ENCODE data around the gene AKAP6. TPM values are rescaled to one million over a fixed set of nuclear protein-coding genes. Genes with fewer than 3 reads are reported as not detected.
"Not testable (repeated sequence)": the region's sequence is repeated elsewhere in the genome, so short reads cannot be mapped to it uniquely, and the experiment has no call there.

AKAP6 gene
- total RNA-seq, 8 experiments from 2014 or later, result 0.76 to 92.9 (median 54.0) TPM

DNA sequence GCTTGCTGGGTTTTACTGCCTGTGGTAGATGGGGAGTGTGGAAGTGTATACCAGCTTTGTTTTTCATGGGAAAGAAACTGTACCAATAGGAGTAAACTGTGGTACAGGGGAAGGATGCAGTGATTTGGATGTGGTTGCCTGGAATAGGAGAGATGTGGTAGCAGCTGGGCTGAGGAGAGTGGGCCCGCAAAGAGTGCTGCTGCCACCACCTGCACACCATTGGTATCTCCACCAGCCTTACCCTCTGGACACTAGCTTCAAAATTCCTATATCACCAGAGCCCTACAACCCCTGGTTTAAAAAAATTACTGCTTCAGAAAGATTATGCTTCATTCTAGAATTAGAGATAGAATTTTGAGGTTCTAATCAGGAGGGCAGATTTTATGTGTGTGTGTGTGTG, 53.6 kb downstream of the AKAP6 start:
- in situ Hi-C loops (cut with MboI; ENCODE audit: low pct_unique_long_range_greater_than_20kb in 2 of 9, low sequenced_read_pairs in 9 of 9, unreplicated experiment in 9 of 9), result no loop called here
- peaks cover 0 to 14% of the 10 kb centered on the region in 2 donors for H3K4me1 ChIP-seq (replicated peaks in 1 of 2)
- 44 to 80% methylated on average over 1 of the region's 1 CpG; no CpG with 5 or more reads in 8 of the 10 experiments for WGBS, 10 experiments
- no peak overlapping the region for H3K27ac ChIP-seq
- peak; percentile 85 to 94 (median 87) for ATAC-seq (replicated peaks in 6 of 8)
- no peak overlapping the region for H3K4me3 ChIP-seq

- Histone ChIP-seq H3K4me3 (no peak overlapping the region), H3K27ac (peak overlapping the region in 1 of 2 donors; percentile 40), H3K4me1 (replicated peaks in 1 of 2) (peaks cover 0 to 14% of the 10 kb centered on the region in 2 donors)
- 33 to 100% (median 90%) methylated on average over 1 to 3 of the region's 3 CpGs for WGBS, 10 experiments
- ATAC-seq (replicated peaks in 6 of 8), result peak in 7 of 8 experiments; percentile 27 to 85 (median 55)
- in situ Hi-C loops (cut with MboI; ENCODE audit: low pct_unique_long_range_greater_than_20kb in 2 of 9, low sequenced_read_pairs in 9 of 9, unreplicated experiment in 9 of 9), result no loop called here
These were observed 54.4 kb downstream of the AKAP6 start for GRCh38 chr14:32383364-32384009.

GRCh38 chr14:32384464-32384863, 55.4 kb downstream of the AKAP6 start:
- no peak for ATAC-seq (replicated peaks in 6 of 8)
- 67 to 100% (median 88%) methylated on average over 1 to 2 of the region's 2 CpGs; no CpG with 5 or more reads in 5 of the 10 experiments for WGBS, 10 experiments
- no peak overlapping the region for H3K27ac ChIP-seq
- in situ Hi-C loops (cut with MboI; ENCODE audit: low pct_unique_long_range_greater_than_20kb in 2 of 9, low sequenced_read_pairs in 9 of 9, unreplicated experiment in 9 of 9), result no loop called here
- H3K4me1 ChIP-seq (replicated peaks in 1 of 2), result peaks cover 0 to 14% of the 10 kb centered on the region in 2 donors
- no peak overlapping the region for H3K4me3 ChIP-seq

- peaks cover 0 to 14% of the 10 kb centered on the region in 2 donors for H3K4me1 ChIP-seq (replicated peaks in 1 of 2)
- H3K4me3 ChIP-seq; ATAC-seq (replicated peaks in 6 of 8); H3K27ac ChIP-seq; in situ Hi-C loops (cut with MboI; ENCODE audit: low pct_unique_long_range_greater_than_20kb in 2 of 9, low sequenced_read_pairs in 9 of 9, unreplicated experiment in 9 of 9): not testable (repeated sequence)
- 60 to 92% (median 67%) methylated on average over 2 of the region's 2 CpGs; no CpG with 5 or more reads in 3 of the 10 experiments for WGBS, 10 experiments
These were observed 58.2 kb downstream of the AKAP6 start for GRCh38 chr14:32387295-32387694.

GRCh38 chr14:32393119-32393518, 64.0 kb downstream of the AKAP6 start:
- Histone ChIP-seq H3K4me3 (no peak overlapping the region), H3K27ac (no peak overlapping the region), H3K4me1 (replicated peaks in 1 of 2) (peaks cover 2 to 4% of the 10 kb centered on the region in 2 donors)
- WGBS, 10 experiments, result 40 to 100% (median 90%) methylated on average over 1 of the region's 1 CpG; no CpG with 5 or more reads in 2 of the 10 experiments
- ATAC-seq (replicated peaks in 6 of 8), result no peak
- in situ Hi-C loops (cut with MboI; ENCODE audit: low pct_unique_long_range_greater_than_20kb in 2 of 9, low sequenced_read_pairs in 9 of 9, unreplicated experiment in 9 of 9), result no loop called here

GRCh38 chr14:32394038-32394437, 64.9 kb downstream of the AKAP6 start:
- 0 to 89% (median 67%) methylated on average over 1 of the region's 1 CpG; no CpG with 5 or more reads in 3 of the 10 experiments for WGBS, 10 experiments
- no peak for ATAC-seq (replicated peaks in 6 of 8)
- Histone ChIP-seq H3K27ac (no peak overlapping the region), H3K4me3 (no peak overlapping the region), H3K4me1 (replicated peaks in 1 of 2) (peaks cover 6% of the 10 kb centered on the region in 2 donors)
- in situ Hi-C loops (cut with MboI; ENCODE audit: low pct_unique_long_range_greater_than_20kb in 2 of 9, low sequenced_read_pairs in 9 of 9, unreplicated experiment in 9 of 9), result no loop called here

- H3K4me1 ChIP-seq (replicated peaks in 1 of 2), result peaks cover 6% of the 10 kb centered on the region in 2 donors
- ATAC-seq (replicated peaks in 6 of 8), result no peak
- in situ Hi-C loops (cut with MboI; ENCODE audit: low pct_unique_long_range_greater_than_20kb in 2 of 9, low sequenced_read_pairs in 9 of 9, unreplicated experiment in 9 of 9), result no loop called here
These were observed 67.8 kb downstream of the AKAP6 start for GRCh38 chr14:32396885-32397284.

DNA sequence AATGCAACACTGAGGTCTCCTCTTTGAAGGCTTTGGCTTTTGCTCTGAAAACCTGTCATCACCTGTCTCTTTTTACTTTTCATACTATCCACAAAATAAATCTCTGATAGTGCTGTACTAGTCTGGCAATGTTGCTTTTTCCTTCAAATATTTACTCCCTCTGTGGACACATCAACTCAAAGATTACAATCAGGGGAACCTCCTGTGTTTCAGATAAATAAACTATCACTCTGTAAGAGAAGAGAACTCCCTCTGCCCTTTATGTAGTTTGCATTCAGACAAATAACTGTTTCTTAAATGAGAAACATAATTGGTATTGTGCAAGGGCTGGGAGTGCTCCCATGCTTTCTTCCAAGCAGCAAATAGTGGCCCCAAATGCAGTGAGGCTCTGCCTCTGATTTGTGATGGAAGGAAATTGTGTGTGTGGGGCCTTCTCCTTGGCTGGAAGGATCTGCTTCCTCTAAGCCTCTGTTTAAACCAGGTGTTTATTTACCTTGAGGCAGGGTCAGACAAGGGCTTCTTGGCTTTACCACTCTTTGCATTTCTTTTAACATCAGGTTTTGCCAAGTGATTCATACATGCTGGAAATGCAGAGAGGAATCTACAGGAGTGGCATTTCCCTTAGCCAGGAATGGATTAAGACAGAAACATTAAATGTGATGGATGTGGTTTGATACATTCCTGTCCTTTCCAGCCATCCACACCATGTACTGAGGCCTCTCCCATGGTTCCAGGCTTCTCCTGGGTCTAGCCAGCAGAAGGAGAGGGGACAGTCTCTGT, 69.0 kb downstream of the AKAP6 start:
- peak; percentile 40 to 96 (median 76) for ATAC-seq (replicated peaks in 6 of 8)
- in situ Hi-C loops (cut with MboI; ENCODE audit: low pct_unique_long_range_greater_than_20kb in 2 of 9, low sequenced_read_pairs in 9 of 9, unreplicated experiment in 9 of 9), result no loop called here
- H3K27ac ChIP-seq, result no peak overlapping the region
- no peak overlapping the region for H3K4me3 ChIP-seq
- H3K4me1 ChIP-seq (replicated peaks in 1 of 2), result peaks cover 6% of the 10 kb centered on the region in 2 donors

More at GRCh38 chr14:32396885-32397284, 67.8 kb downstream of the AKAP6 start:
- Histone ChIP-seq H3K4me3 (no peak overlapping the region), H3K27ac (no peak overlapping the region)

GRCh38 chr14:32399920-32400319, 70.8 kb downstream of the AKAP6 start:
- H3K27ac ChIP-seq, result no peak overlapping the region
- WGBS, 10 experiments, result 50 to 100% (median 86%) methylated on average over 1 of the region's 1 CpG; no CpG with 5 or more reads in 2 of the 10 experiments
- no peak for ATAC-seq (replicated peaks in 6 of 8)
- in situ Hi-C loops (cut with MboI; ENCODE audit: low pct_unique_long_range_greater_than_20kb in 2 of 9, low sequenced_read_pairs in 9 of 9, unreplicated experiment in 9 of 9), result no loop called here
- peaks cover 6 to 7% of the 10 kb centered on the region in 2 donors for H3K4me1 ChIP-seq (replicated peaks in 1 of 2)
- H3K4me3 ChIP-seq, result no peak overlapping the region

GRCh38 chr14:32400480-32400879, 71.4 kb downstream of the AKAP6 start:
- no peak for ATAC-seq (replicated peaks in 6 of 8)
- 80 to 100% (median 100%) methylated on average over 1 of the region's 1 CpG; no CpG with 5 or more reads in 4 of the 10 experiments for WGBS, 10 experiments
- in situ Hi-C loops (cut with MboI; ENCODE audit: low pct_unique_long_range_greater_than_20kb in 2 of 9, low sequenced_read_pairs in 9 of 9, unreplicated experiment in 9 of 9), result no loop called here
- Histone ChIP-seq H3K27ac (no peak overlapping the region), H3K4me3 (no peak overlapping the region), H3K4me1 (replicated peaks in 1 of 2) (peaks cover 6 to 9% of the 10 kb centered on the region in 2 donors)

DNA sequence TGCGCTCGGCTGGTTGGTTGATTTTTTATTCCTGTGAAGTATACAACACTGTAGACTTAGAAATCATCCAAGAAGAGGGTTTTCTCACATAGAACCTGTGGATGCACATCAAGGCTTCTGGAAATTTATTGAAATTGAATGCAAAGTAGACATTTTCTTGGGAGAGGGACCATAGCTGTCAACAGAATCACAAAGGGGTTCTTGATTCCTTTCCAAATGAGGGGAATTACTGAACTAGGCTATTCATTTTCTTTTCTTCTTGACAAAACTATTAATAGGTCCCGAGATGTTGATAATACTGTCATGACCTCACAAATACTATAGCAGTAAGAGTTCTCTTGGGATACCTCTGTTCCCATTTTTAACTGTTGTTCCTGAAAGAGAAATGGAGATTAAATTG, 73.9 kb downstream of the AKAP6 start:
- ATAC-seq (replicated peaks in 6 of 8), result no peak
- 83 to 100% (median 92%) methylated on average over 1 to 3 of the region's 3 CpGs; no CpG with 5 or more reads in 4 of the 10 experiments for WGBS, 10 experiments
- Histone ChIP-seq H3K4me3 (no peak overlapping the region), H3K4me1 (replicated peaks in 1 of 2) (peaks cover 4 to 8% of the 10 kb centered on the region in 2 donors), H3K27ac (no peak overlapping the region)
- in situ Hi-C loops (cut with MboI; ENCODE audit: low pct_unique_long_range_greater_than_20kb in 2 of 9, low sequenced_read_pairs in 9 of 9, unreplicated experiment in 9 of 9), result no loop called here

- in situ Hi-C loops (cut with MboI; ENCODE audit: low pct_unique_long_range_greater_than_20kb in 2 of 9, low sequenced_read_pairs in 9 of 9, unreplicated experiment in 9 of 9), result no loop called here
- 63 to 100% (median 96%) methylated on average over 1 to 2 of the region's 2 CpGs; no CpG with 5 or more reads in 1 of the 10 experiments for WGBS, 10 experiments
- H3K27ac ChIP-seq, result no peak overlapping the region
- peaks cover 0 to 6% of the 10 kb centered on the region in 2 donors for H3K4me1 ChIP-seq (replicated peaks in 1 of 2)
- ATAC-seq (replicated peaks in 6 of 8), result no peak
- H3K4me3 ChIP-seq, result no peak overlapping the region
These were observed 74.6 kb downstream of the AKAP6 start for GRCh38 chr14:32403688-32404087.

GRCh38 chr14:32404784-32405573, 75.9 kb downstream of the AKAP6 start:
- Histone ChIP-seq H3K27ac (no peak overlapping the region), H3K4me3 (no peak overlapping the region), H3K4me1 (replicated peaks in 1 of 2) (peaks cover 0 to 6% of the 10 kb centered on the region in 2 donors)
- no peak for ATAC-seq (replicated peaks in 6 of 8)
- in situ Hi-C loops (cut with MboI; ENCODE audit: low pct_unique_long_range_greater_than_20kb in 2 of 9, low sequenced_read_pairs in 9 of 9, unreplicated experiment in 9 of 9), result no loop called here
